HCT116 (cell line): Measurements from ENCODE around the gene PNO1. TPM values are rescaled to one million over a fixed set of nuclear protein-coding genes. Genes with fewer than 3 reads are reported as not detected.
A peak's percentile ranks its signal among the peaks of the same experiment; 100 is the strongest.

Source experiments
- ATAC-seq: fragments of 200-7000 bp; cut with Tn5 transposase; 2 replicates; pipeline ENCODE4 v1.9.1; 2020; ENCODE audit warnings: mild to moderate bottlenecking, moderate library complexity
- BruUV-seq: library from RNA; stranded (reverse); fragments of 400-500 nt; replicated peaks from 2 replicates; lab custom pipeline; 2021; lab: Mats Ljungman, UMichigan
- CTCF ChIA-PET: fragments of 300-600 bp; sonication (Branson Sonifier 250); formaldehyde crosslinking; loops from one replicate; lab custom pipeline; 2021; ENCODE audit warnings: antibody characterized with exemption; lab: Charles Lee
- POLR2A ChIA-PET: fragments of 300-600, 350-600 bp; sonication (Branson Sonifier 250); formaldehyde crosslinking; loops from one replicate; lab custom pipeline; 2021; ENCODE audit warnings: antibody characterized with exemption; lab: Charles Lee
- RAD21 ChIA-PET, 2 experiments: fragments of 300-600 bp; sonication (Branson Sonifier 250); formaldehyde crosslinking; loops; one replicate each; lab custom pipeline; 2023; ENCODE audit warnings: low total read pairs in 2 of 2; ENCODE audit not compliant: uncharacterized antibody in 2 of 2, unreplicated experiment in 2 of 2, low non-redundant PET in 1 of 2; lab: Charles Lee
- DNase-seq: peaks from one replicate; pipeline ENCODE4 v3.0.0-alpha.2; 2010; ENCODE audit warnings: low read depth, low spot score
- H2AFZ ChIP-seq: fragments of 200-600 bp; shearing (Covaris generic), sonication (generic); 2 replicates; pipeline ENCODE4 v1.6.1; 2017; ENCODE audit warnings: low read depth, mixed run types, mixed read lengths, antibody characterized with exemption, low read length; ENCODE audit not compliant: poor library complexity, severe bottlenecking
- H3K27ac ChIP-seq: 2 replicates; pipeline ENCODE4 v1.5.1; 2012; ENCODE audit warnings: low read depth, low read length
- H3K27me3 ChIP-seq: fragments of 200-600 bp; sonication (generic); 2 replicates; pipeline ENCODE4 v1.6.1; 2016; ENCODE audit warnings: mixed run types, low read length, mixed read lengths; ENCODE audit not compliant: insufficient read depth
- H3K36me3 ChIP-seq, 2 experiments: fragments of 200-500 bp in 1 of 2; fragments of 200-600 bp in 1 of 2; sonication (Bioruptor generic) in 1 of 2; sonication (generic) in 1 of 2; 2 replicates each; pipeline versions ENCODE4 v1.5.1 to v1.6.1; 2014 to 2016; ENCODE audit warnings: low read length in 2 of 2, inconsistent platforms in 1 of 2, mixed read lengths in 1 of 2, mixed run types in 1 of 2; ENCODE audit not compliant: insufficient read depth in 2 of 2, control insufficient read depth in 1 of 2
- H3K4me1 ChIP-seq, 2 experiments: fragments of 200-600 bp in 1 of 2; sonication (generic) in 1 of 2; 2 replicates each; pipeline versions ENCODE4 v1.5.1 to v1.6.1; 2012 to 2017; ENCODE audit warnings: low read length in 2 of 2, inconsistent platforms in 1 of 2, mild to moderate bottlenecking in 1 of 2, mixed read lengths in 1 of 2, mixed run types in 1 of 2, moderate library complexity in 1 of 2; ENCODE audit not compliant: insufficient read depth in 2 of 2, control insufficient read depth in 1 of 2
- H3K4me2 ChIP-seq: fragments of 200-600 bp; sonication (generic); 2 replicates; pipeline ENCODE4 v1.6.1; 2017; ENCODE audit warnings: mixed run types, low read length, mixed read lengths
- H3K4me3 ChIP-seq, 2 experiments: fragments of 200-600 bp in 1 of 2; sonication (generic) in 1 of 2; replicated peaks in 1 of 2; 2 replicates each; pipeline ENCODE4 v1.5.1; 2011 to 2016; ENCODE audit warnings: low read length in 2 of 2, control low read depth in 1 of 2, low read depth in 1 of 2, mild to moderate bottlenecking in 1 of 2, mixed read lengths in 1 of 2, mixed run types in 1 of 2
- H3K79me2 ChIP-seq: fragments of 200-600 bp; sonication (generic); 2 replicates; pipeline ENCODE4 v1.6.1; 2017; ENCODE audit warnings: mild to moderate bottlenecking, mixed run types, low read length, moderate library complexity, mixed read lengths; ENCODE audit not compliant: insufficient read depth
- H3K9ac ChIP-seq: fragments of 200-600 bp; sonication (generic); 2 replicates; pipeline ENCODE4 v1.6.1; 2016; ENCODE audit warnings: low read length, mixed read lengths
- H3K9me2 ChIP-seq: fragments of 200-600 bp; sonication (generic), shearing (Covaris generic); 2 replicates; pipeline ENCODE4 v1.6.1; 2017; ENCODE audit warnings: mixed run types, mild to moderate bottlenecking, moderate library complexity; ENCODE audit not compliant: insufficient read depth
- H3K9me3 ChIP-seq, 2 experiments: fragments of 200-500 bp in 1 of 2; fragments of 200-600 bp in 1 of 2; sonication (Bioruptor generic) in 1 of 2; sonication (generic) in 1 of 2; 2 replicates each; pipeline ENCODE4 v1.6.1; 2014 to 2017; ENCODE audit warnings: low read length in 2 of 2, mixed read lengths in 2 of 2, inconsistent platforms in 1 of 2, low read depth in 1 of 2, mild to moderate bottlenecking in 1 of 2, mixed run types in 1 of 2, moderate library complexity in 1 of 2; ENCODE audit not compliant: control insufficient read depth in 1 of 2, insufficient read depth in 1 of 2
- H4K20me1 ChIP-seq: fragments of 200-600 bp; sonication (generic), shearing (Covaris generic); 2 replicates; pipeline ENCODE4 v1.6.1; 2017; ENCODE audit warnings: mixed run types, mild to moderate bottlenecking, moderate library complexity; ENCODE audit not compliant: insufficient read depth
- CBX3 ChIP-seq: IDR thresholded peaks from 2 replicates; pipeline ENCODE4 v1.6.1; 2012; ENCODE audit warnings: low read depth
- EGR1 ChIP-seq: IDR thresholded peaks from 2 replicates; pipeline ENCODE4 v1.6.1; 2012; ENCODE audit warnings: low read depth
- ELF1 ChIP-seq: IDR thresholded peaks from 2 replicates; pipeline ENCODE4 v1.6.1; 2012; ENCODE audit warnings: low read depth, borderline replicate concordance
- EZH2 ChIP-seq: fragments of 200-600 bp; sonication (generic); IDR thresholded peaks from 2 replicates; pipeline ENCODE4 v1.6.1; 2017; ENCODE audit warnings: antibody characterized with exemption, mixed run types
- JUND ChIP-seq: IDR thresholded peaks from 2 replicates; pipeline ENCODE4 v1.6.1; 2012
- POLR2A ChIP-seq: IDR thresholded peaks from 2 replicates; pipeline ENCODE4 v1.7.0; 2011; ENCODE audit warnings: borderline replicate concordance; ENCODE audit not compliant: insufficient read depth, insufficient read length; ENCODE audit errors: extremely low read depth
- POLR2AphosphoS5 ChIP-seq: IDR thresholded peaks from 2 replicates; pipeline ENCODE4 v1.6.1; 2011; ENCODE audit warnings: mild to moderate bottlenecking, low read depth, low read length, moderate library complexity
- TCF7L2 ChIP-seq: IDR thresholded peaks from 2 replicates; pipeline ENCODE4 v1.7.0; 2011; ENCODE audit warnings: borderline replicate concordance, inconsistent platforms; ENCODE audit not compliant: insufficient read depth, insufficient read length; ENCODE audit errors: extremely low read depth
- ZNF274 ChIP-seq: fragments of 200-500 bp; sonication (Bioruptor generic); IDR thresholded peaks from 2 replicates; pipeline ENCODE4 v1.6.1; 2014; ENCODE audit warnings: mild to moderate bottlenecking, low read depth, low read length, inconsistent platforms
- intact Hi-C: fragments of 100-400 bp; cut with micrococcal nuclease; formaldehyde crosslinking; loops from 2 replicates; pipeline ENCODE4 v1.10.0; 2022
- total RNA-seq: library from RNA; stranded (reverse); gene quantifications from one replicate; pipeline ENCODE4 v1.2.1, GENCODE V29; 2021; ENCODE audit not compliant: unreplicated experiment
- TF ChIP-seq, protein P1 (sequence below), 3 experiments: fragments of 200-600 bp in 1 of 3; sonication (generic) in 1 of 3; IDR thresholded peaks in 2 of 3; conservative IDR thresholded peaks in 1 of 3; 2 replicates each; pipeline ENCODE4 v1.5.1; 2012 to 2017; ENCODE audit warnings: low read depth in 2 of 3, low read length in 2 of 3, antibody characterized with exemption in 1 of 3, borderline replicate concordance in 1 of 3, control low read depth in 1 of 3, mild to moderate bottlenecking in 1 of 3, mixed read lengths in 1 of 3, mixed run types in 1 of 3, moderate library complexity in 1 of 3; ENCODE audit not compliant: insufficient read depth in 1 of 3

Gene PNO1
- total RNA-seq, 1 experiment from 2014 or later: 23.3 TPM

DNA sequence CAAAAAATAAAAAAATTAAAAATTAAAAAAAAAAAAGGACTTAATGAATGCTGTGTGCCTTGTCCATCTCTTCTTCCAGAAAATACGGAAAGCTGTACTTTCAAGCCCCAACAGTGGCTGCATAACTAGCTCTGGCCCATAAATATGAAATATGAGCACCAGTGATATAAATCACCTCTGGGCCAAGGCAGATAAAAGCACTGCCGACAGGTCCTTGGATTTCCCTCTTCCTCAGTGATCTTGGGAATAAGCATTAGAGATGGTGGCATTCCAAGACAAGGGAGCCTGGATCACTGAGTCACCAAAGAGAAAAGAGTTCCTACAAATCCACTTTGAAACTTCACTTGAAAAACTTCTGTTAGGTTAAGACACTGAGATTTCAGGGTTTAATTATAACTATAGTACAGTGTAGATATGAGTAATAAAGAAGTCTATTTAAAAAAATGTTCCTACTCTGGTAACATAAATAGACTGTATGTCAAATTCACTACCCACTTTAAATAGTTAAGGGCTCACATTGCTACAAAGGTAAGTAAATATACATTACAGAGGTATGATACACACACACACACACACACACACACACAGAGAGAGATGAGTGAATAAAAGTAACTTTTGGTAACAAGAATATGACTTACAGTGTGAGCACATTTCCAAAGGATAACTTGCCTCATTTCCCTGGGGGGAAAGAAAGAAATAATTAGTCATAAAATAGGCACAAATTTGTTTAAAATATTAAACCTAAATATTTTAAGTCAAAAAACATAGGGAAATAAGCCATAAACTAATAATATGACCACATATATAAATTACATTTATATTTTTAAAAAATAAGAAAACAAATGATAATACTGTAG, 59.0 kb downstream of the PNO1 start:
- H4K20me1 ChIP-seq: peaks cover 17% of the 10 kb centered on the region; the same call in 1 of the 2 replicates
- ATAC-seq (no peak), DNase-seq (no peak)
- peaks cover 100% of the 10 kb centered on the region for H3K79me2 ChIP-seq
- intact Hi-C loops: no loop called here
- ChIA-PET RAD21 (no interaction called here), CTCF (interaction anchor here (1.9 kb wide), 1 partner anchor 21 kb away, joined by 7 read pairs; no protein-coding TSS in a partner anchor), POLR2A (no interaction called here)
- H3K4me3 ChIP-seq: no peak overlapping the region
- H3K4me2 ChIP-seq: no peak overlapping the region
- no peaks in the 10 kb centered on the region for H3K27me3 ChIP-seq
- TF ChIP-seq EGR1: no peak
- no peak for TF ChIP-seq EZH2
- TF ChIP-seq TCF7L2: peak; percentile 65
- H3K9me2 ChIP-seq: no peaks in the 10 kb centered on the region
- H3K27ac ChIP-seq: no peak overlapping the region
- H3K9me3 ChIP-seq: no peaks in the 10 kb centered on the region
- H3K9ac ChIP-seq: no peak overlapping the region
- no peaks in the 10 kb centered on the region; a peak in 1 of 4 replicates for H3K36me3 ChIP-seq
- H3K4me1 ChIP-seq: no peaks in the 10 kb centered on the region; a peak in 1 of 4 replicates
- no TSS peak for BruUV-seq
- no peak overlapping the region for H2AFZ ChIP-seq

DNA sequence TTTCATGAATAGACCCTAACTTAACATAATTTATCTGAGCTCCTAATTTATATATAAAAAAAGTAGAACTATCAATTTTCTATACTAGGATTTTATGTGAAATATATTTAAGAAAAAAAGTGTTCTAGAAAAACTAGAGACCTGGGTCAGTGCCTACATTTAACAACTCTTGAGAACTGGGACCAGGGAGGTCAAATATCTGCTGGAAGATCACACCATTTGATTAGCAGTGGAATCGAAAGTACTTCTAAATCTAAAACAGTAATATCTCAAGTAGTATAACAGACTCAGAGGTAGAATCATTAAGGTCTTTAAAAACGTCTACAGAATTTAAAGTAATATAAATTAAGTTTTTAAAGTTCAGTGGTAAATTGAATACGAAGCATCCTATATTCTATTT, 60.0 kb downstream of the PNO1 start:
- Histone ChIP-seq H3K4me2 (no peak overlapping the region), H3K4me1 (no peaks in the 10 kb centered on the region; a peak in 1 of 4 replicates), H3K9me2 (no peaks in the 10 kb centered on the region), H3K9me3 (no peaks in the 10 kb centered on the region), H3K79me2 (peaks cover 100% of the 10 kb centered on the region), H4K20me1 (peaks cover 17% of the 10 kb centered on the region; the same call in 1 of the 2 replicates), H3K9ac (no peak overlapping the region), H2AFZ (no peak overlapping the region), H3K36me3 (no peaks in the 10 kb centered on the region; a peak in 1 of 4 replicates), H3K27me3 (no peaks in the 10 kb centered on the region), H3K4me3 (no peak overlapping the region), H3K27ac (no peak overlapping the region)
- ATAC-seq (no peak), DNase-seq (no peak)
- TF ChIP-seq, protein P1, sequence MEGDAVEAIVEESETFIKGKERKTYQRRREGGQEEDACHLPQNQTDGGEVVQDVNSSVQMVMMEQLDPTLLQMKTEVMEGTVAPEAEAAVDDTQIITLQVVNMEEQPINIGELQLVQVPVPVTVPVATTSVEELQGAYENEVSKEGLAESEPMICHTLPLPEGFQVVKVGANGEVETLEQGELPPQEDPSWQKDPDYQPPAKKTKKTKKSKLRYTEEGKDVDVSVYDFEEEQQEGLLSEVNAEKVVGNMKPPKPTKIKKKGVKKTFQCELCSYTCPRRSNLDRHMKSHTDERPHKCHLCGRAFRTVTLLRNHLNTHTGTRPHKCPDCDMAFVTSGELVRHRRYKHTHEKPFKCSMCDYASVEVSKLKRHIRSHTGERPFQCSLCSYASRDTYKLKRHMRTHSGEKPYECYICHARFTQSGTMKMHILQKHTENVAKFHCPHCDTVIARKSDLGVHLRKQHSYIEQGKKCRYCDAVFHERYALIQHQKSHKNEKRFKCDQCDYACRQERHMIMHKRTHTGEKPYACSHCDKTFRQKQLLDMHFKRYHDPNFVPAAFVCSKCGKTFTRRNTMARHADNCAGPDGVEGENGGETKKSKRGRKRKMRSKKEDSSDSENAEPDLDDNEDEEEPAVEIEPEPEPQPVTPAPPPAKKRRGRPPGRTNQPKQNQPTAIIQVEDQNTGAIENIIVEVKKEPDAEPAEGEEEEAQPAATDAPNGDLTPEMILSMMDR (IDR thresholded peaks at IDR 0.05 in 2 of 3, conservative IDR thresholded peaks at IDR 0.05 in 1 of 3; ENCODE audit: borderline replicate concordance in 1 of 3, insufficient read depth in 1 of 3, low read depth in 2 of 3, low read length in 2 of 3): no peak
- TF ChIP-seq CBX3 (no peak), JUND (no peak), ELF1 (no peak), TCF7L2 (no peak), ZNF274 (no peak), POLR2AphosphoS5 (no peak), POLR2A (no peak), EZH2 (no peak)
- RAD21 ChIA-PET: no interaction called here
- POLR2A ChIA-PET: no interaction called here
- CTCF ChIA-PET: interaction anchor here (1.9 kb wide), 1 partner anchor 22 kb away, joined by 7 read pairs; no protein-coding TSS in a partner anchor
- no TSS peak for BruUV-seq
- intact Hi-C loops: no loop called here
